DND-41 (cell line): ENCODE measurements around the gene CCDC198.

Source experiments
- ATAC-seq: fragments of 200-7000 bp; cut with Tn5 transposase; 3 replicates; pipeline ENCODE4 v1.9.1; 2021; ENCODE audit warnings: low read depth; ENCODE audit not compliant: insufficient read depth
- DNase-seq: peaks from one replicate; pipeline ENCODE4 v3.0.0-alpha.2; 2020
- H2AFZ ChIP-seq: 2 replicates; pipeline ENCODE4 v1.6.0; 2012; ENCODE audit warnings: low read depth, low read length
- H3K27ac ChIP-seq: 2 replicates; pipeline ENCODE4 v1.5.1; 2012; ENCODE audit warnings: low read length, inconsistent platforms
- H3K27me3 ChIP-seq: fragments of 200-600 bp; sonication (generic); 2 replicates; pipeline ENCODE4 v1.6.0; 2012; ENCODE audit warnings: low read length, mild to moderate bottlenecking, inconsistent platforms; ENCODE audit not compliant: insufficient read depth, poor library complexity
- H3K36me3 ChIP-seq: 2 replicates; pipeline ENCODE4 v1.5.1; 2012; ENCODE audit warnings: low read length, inconsistent platforms; ENCODE audit not compliant: insufficient read depth
- H3K4me1 ChIP-seq: 2 replicates; pipeline ENCODE4 v1.5.1; 2012; ENCODE audit warnings: mild to moderate bottlenecking, low read length; ENCODE audit not compliant: insufficient read depth
- H3K4me2 ChIP-seq: 2 replicates; pipeline ENCODE4 v1.6.0; 2012; ENCODE audit warnings: mild to moderate bottlenecking, moderate library complexity, low read length, inconsistent platforms; ENCODE audit not compliant: insufficient read depth
- H3K4me3 ChIP-seq, 2 experiments: fragments of 200-600 bp in 1 of 2; shearing (Covaris generic) in 1 of 2; 2 replicates each; pipeline ENCODE4 v1.5.1; 2012 to 2016; ENCODE audit warnings: inconsistent platforms in 2 of 2, low read length in 2 of 2, mild to moderate bottlenecking in 2 of 2, low read depth in 1 of 2, moderate library complexity in 1 of 2
- H3K79me2 ChIP-seq: 2 replicates; pipeline ENCODE4 v1.6.0; 2012; ENCODE audit warnings: low read length, inconsistent platforms; ENCODE audit not compliant: insufficient read depth
- H3K9ac ChIP-seq: 2 replicates; pipeline ENCODE4 v1.6.0; 2012; ENCODE audit warnings: low read depth, mild to moderate bottlenecking, inconsistent platforms, low read length, moderate library complexity
- H3K9me3 ChIP-seq: 2 replicates; pipeline ENCODE4 v1.5.1; 2012; ENCODE audit warnings: low read length, moderate library complexity, mild to moderate bottlenecking, inconsistent platforms; ENCODE audit not compliant: insufficient read depth, severe bottlenecking
- H4K20me1 ChIP-seq: 2 replicates; pipeline ENCODE4 v1.6.0; 2012; ENCODE audit warnings: low read length; ENCODE audit not compliant: insufficient read depth
- CTCF ChIP-seq: IDR thresholded peaks from 2 replicates; pipeline ENCODE4 v1.5.1; 2012; ENCODE audit warnings: borderline replicate concordance, low read length, moderate library complexity, mild to moderate bottlenecking; ENCODE audit not compliant: poor library complexity, severe bottlenecking; ENCODE audit errors: extremely low read depth
- EZH2 ChIP-seq: IDR thresholded peaks from 3 replicates; pipeline ENCODE4 v1.6.1; 2012; ENCODE audit warnings: borderline replicate concordance, low read depth, mild to moderate bottlenecking, moderate library complexity, low read length, inconsistent platforms; ENCODE audit not compliant: severe bottlenecking

The CCDC198 gene

GRCh38 chr14:57493467-57494181 lies at the start of gene CCDC198:
CCDC198 (minus strand) TSS chr14:57493857; CDS start chr14:57493715, 142 bp downstream.
- no peak within 1 kb of the TSS for H3K4me2 ChIP-seq
- TF ChIP-seq EZH2, result no peak
- TF ChIP-seq CTCF, result no peak
- no peak within 1 kb of the TSS for H2AFZ ChIP-seq
- no peak within 1 kb of the TSS for H3K4me3 ChIP-seq
- peak; percentile 50; the same call in 2 of the 3 replicates for ATAC-seq
- DNase-seq, result no peak
- no peak within 1 kb of the TSS for H3K9ac ChIP-seq
- H3K4me1 ChIP-seq, result no peaks in the 10 kb centered on the region
- H3K79me2 ChIP-seq, result no peaks in the 10 kb centered on the region
- H3K27ac ChIP-seq, result no peak within 1 kb of the TSS
- H3K36me3 ChIP-seq, result no peaks in the 10 kb centered on the region
- H3K9me3 ChIP-seq, result no peaks in the 10 kb centered on the region
- peaks cover 3% of the 10 kb centered on the region for H3K27me3 ChIP-seq
- H4K20me1 ChIP-seq, result no peaks in the 10 kb centered on the region

- H3K27me3 ChIP-seq, result peaks cover 11% of the 10 kb centered on the region
- ATAC-seq, result 0 out of 3 replicates have a peak, but pooled peaks have one; percentile 37
- H3K36me3 ChIP-seq, result no peaks in the 10 kb centered on the region
- no peaks in the 10 kb centered on the region for H3K79me2 ChIP-seq
- no peaks in the 10 kb centered on the region for H3K4me1 ChIP-seq
- peak; percentile 22 for DNase-seq
- H3K9ac ChIP-seq, result no peak overlapping the region
- no peak overlapping the region for H3K4me3 ChIP-seq
- H4K20me1 ChIP-seq, result no peaks in the 10 kb centered on the region
- TF ChIP-seq CTCF, result peak; percentile 68
- TF ChIP-seq EZH2, result no peak
- no peak overlapping the region for H3K27ac ChIP-seq
- no peaks in the 10 kb centered on the region for H3K9me3 ChIP-seq
- H2AFZ ChIP-seq, result no peak overlapping the region
- H3K4me2 ChIP-seq, result no peak overlapping the region
Measured at GRCh38 chr14:57533214-57533613, 39.6 kb upstream of the CCDC198 start.

GRCh38 chr14:57530571-57530970 lies 36.9 kb upstream of the CCDC198 start:
- peaks cover 11% of the 10 kb centered on the region for H3K27me3 ChIP-seq
- no peak for DNase-seq
- no peaks in the 10 kb centered on the region for H3K79me2 ChIP-seq
- H3K27ac ChIP-seq, result no peak overlapping the region
- H2AFZ ChIP-seq, result no peak overlapping the region
- no peaks in the 10 kb centered on the region for H3K9me3 ChIP-seq
- ATAC-seq, result no peak
- no peak overlapping the region for H3K9ac ChIP-seq
- no peaks in the 10 kb centered on the region for H4K20me1 ChIP-seq
- TF ChIP-seq EZH2 (no peak), CTCF (no peak)
- H3K4me2 ChIP-seq, result no peak overlapping the region
- H3K4me1 ChIP-seq, result no peaks in the 10 kb centered on the region
- H3K36me3 ChIP-seq, result no peaks in the 10 kb centered on the region
- no peak overlapping the region for H3K4me3 ChIP-seq
